ENCODE measurements around the gene KDM1B.
A peak's percentile ranks its signal among the peaks of the same experiment; 100 is the strongest.

KDM1B gene

GRCh38 chr6:18240230-18240629, 85.0 kb downstream of the KDM1B start:
- no peak for DNase-seq

GRCh38 chr6:18241208-18242038, 86.2 kb downstream of the KDM1B start:
- no peak for DNase-seq

GRCh38 chr6:18242062-18242851, 87.0 kb downstream of the KDM1B start:
- no peak for DNase-seq

GRCh38 chr6:18243302-18243893, 88.2 kb downstream of the KDM1B start:
- no peak for DNase-seq

- no peak for DNase-seq
These were observed 89.0 kb downstream of the KDM1B start for GRCh38 chr6:18244251-18244650.

- DNase-seq, result no peak
These were observed 89.9 kb downstream of the KDM1B start for GRCh38 chr6:18245079-18245478.

- no peak for DNase-seq
These were observed 90.4 kb downstream of the KDM1B start for GRCh38 chr6:18245642-18246041.

- no peak for DNase-seq
These were observed 91.0 kb downstream of the KDM1B start for GRCh38 chr6:18246205-18246604.

- no peak for DNase-seq
These were observed 91.8 kb downstream of the KDM1B start for GRCh38 chr6:18247002-18247401.

- no peak for DNase-seq
These were observed 93.5 kb downstream of the KDM1B start for GRCh38 chr6:18248698-18249097.

GRCh38 chr6:18249271-18249670, 94.0 kb downstream of the KDM1B start:
- DNase-seq, result no peak

GRCh38 chr6:18253635-18254034, 98.4 kb downstream of the KDM1B start:
- DNase-seq, result no peak

GRCh38 chr6:18254793-18255192, 99.6 kb downstream of the KDM1B start:
- no peak for DNase-seq

GRCh38 chr6:18259675-18260447, 104.6 kb downstream of the KDM1B start:
- no peak for DNase-seq

GRCh38 chr6:18260448-18261106, 105.4 kb downstream of the KDM1B start:
- no peak for DNase-seq

GRCh38 chr6:18261877-18262276, 106.7 kb downstream of the KDM1B start:
- no peak for DNase-seq

GRCh38 chr6:18262702-18263417, 107.6 kb downstream of the KDM1B start:
- DNase-seq, result no peak

- DNase-seq, result no peak
These were observed 108.4 kb downstream of the KDM1B start for GRCh38 chr6:18263418-18264218.

GRCh38 chr6:18264219-18264922, 109.1 kb downstream of the KDM1B start, which contains the start of gene DEK:
Gene DEK, minus strand, starts transcription at chr6:18264530. Its CDS starts 543 bp downstream, at chr6:18263987.
- peak; percentile 94 for DNase-seq

- DNase-seq, result no peak
These were observed 109.7 kb downstream of the KDM1B start for GRCh38 chr6:18264923-18265377.

Measured in midbrain (tissue), 1 donor.